NCI-H2029 (cell line): Measurements from ENCODE around the gene PIK3CD.

Source experiments
- DNase-seq: peaks from one replicate; lab custom pipeline; 2025; lab: John Stamatoyannopoulos, UW

The PIK3CD gene

DNA sequence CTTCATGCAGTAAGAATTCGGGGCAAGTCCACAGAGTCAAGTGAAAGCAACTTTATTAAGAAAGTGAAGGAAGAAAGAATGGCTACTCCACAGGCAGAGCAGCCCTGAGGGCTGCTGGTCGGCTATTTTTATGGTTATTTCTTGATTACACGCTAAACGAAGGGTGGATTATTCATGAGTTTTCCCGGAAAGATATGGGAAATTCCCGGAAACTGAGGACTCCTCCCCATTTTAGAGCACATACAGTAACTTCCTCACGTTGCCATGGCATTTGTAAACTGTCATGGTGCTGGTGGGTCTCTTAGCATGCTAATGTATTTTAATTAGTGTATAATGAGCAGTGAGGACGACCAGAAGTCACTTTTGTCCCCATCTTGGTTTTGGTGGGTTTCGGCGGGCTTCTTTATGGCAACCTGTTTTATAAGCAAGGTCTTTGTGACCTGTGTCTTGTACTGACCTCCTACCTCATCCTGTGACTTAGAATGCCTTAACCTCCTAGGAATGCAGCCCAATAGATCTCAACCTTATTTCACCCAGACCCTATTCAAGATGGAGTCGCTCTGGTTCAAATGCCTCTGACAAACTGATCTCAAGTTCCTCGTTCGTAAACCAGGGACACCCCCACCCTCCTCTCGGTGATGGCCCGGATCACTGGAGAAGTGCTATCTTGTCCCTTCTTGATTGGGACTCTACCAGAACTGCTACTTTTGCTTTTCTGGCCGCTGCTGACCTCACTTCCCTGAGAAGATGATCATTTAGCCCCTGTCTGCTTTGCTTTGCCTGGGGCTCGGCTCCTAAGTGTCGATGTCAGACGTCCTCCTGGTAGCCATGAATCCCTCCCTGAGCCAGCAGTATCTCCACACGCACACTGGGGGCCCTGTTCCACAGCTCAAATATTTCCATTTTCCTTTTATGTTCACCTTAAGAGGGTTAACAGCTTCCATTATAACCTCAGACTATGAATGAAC lies 123.5 kb downstream of the PIK3CD start:
- no peak for DNase-seq

DNA sequence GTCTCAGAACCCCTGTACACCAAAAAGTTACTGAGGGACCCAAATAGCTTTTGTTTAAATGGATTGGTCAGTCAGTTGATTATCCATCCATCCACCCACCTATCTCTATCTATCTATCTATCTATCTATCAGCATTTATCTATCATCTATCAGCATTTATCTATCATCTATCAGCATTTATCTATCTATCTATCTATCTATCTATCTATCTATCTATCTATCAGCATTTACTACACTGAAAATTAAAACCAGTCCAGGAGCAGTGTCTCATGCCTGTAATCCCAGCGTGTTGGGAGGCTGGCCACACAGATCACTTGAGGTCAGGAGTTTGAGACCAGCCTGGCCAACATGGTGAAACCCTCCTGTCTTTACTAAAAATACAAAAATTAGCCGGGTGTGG lies 125.2 kb downstream of the PIK3CD start:
- no peak for DNase-seq
